Muscle layer of colon (tissue), 2 donors: ENCODE data around the gene AKAP13.

ENCODE experiments used
- H3K27ac ChIP-seq: one replicate; pipeline ENCODE4 v1.7.0; 2013; ENCODE audit warnings: low read depth, mild to moderate bottlenecking, low read length, moderate library complexity
- H3K27me3 ChIP-seq, 2 donors: one replicate each; pipeline ENCODE4 v1.7.0; 2013; ENCODE audit warnings: low read length in 2 of 2, mild to moderate bottlenecking in 2 of 2; ENCODE audit not compliant: insufficient read depth in 2 of 2, control insufficient read depth in 1 of 2
- H3K36me3 ChIP-seq: one replicate; pipeline ENCODE4 v1.7.0; 2013; ENCODE audit warnings: mild to moderate bottlenecking, low read length; ENCODE audit not compliant: insufficient read depth
- H3K4me1 ChIP-seq: one replicate; pipeline ENCODE4 v1.7.0; 2013; ENCODE audit warnings: mild to moderate bottlenecking, low read length; ENCODE audit not compliant: insufficient read depth
- H3K4me3 ChIP-seq, 2 donors: one replicate each; pipeline ENCODE4 v1.7.0; 2013; ENCODE audit warnings: low read length in 2 of 2, low read depth in 1 of 2, mild to moderate bottlenecking in 1 of 2, moderate library complexity in 1 of 2
- H3K9ac ChIP-seq: one replicate; pipeline ENCODE4 v1.7.0; 2013; ENCODE audit warnings: low read length
- H3K9me3 ChIP-seq: one replicate; pipeline ENCODE4 v1.7.0; 2013; ENCODE audit warnings: mild to moderate bottlenecking, low read length
- donor health status: abdominal sarcoma.
- donor health status: Adenocarcinoma of cecum.

AKAP13 gene

DNA sequence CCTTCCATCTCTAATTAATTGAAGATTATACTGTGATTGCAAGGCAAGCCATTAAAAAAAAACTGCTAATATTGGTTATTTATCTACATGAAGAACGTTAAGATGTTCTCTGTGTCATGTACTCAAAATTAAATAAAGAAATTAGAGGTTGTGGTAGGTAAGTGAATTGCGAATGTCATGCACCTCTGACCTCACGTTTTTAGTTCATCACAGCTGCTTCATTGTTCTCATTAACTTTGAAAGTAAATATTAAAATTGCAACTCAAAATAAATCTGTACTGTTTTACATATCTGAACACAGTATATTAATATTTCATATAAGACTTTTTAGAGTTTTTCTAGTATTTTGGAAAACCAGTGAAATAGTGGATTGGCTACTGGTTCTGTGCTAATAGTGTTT lies 320.4 kb downstream of the AKAP13 start:
- Histone ChIP-seq H3K9ac (no peak overlapping the region), H3K36me3 (peaks cover 6% of the 10 kb centered on the region), H3K4me1 (peaks cover 27% of the 10 kb centered on the region), H3K27me3 (no peaks in the 10 kb centered on the region), H3K4me3 (no peak overlapping the region), H3K27ac (no peak overlapping the region), H3K9me3 (no peaks in the 10 kb centered on the region)

DNA sequence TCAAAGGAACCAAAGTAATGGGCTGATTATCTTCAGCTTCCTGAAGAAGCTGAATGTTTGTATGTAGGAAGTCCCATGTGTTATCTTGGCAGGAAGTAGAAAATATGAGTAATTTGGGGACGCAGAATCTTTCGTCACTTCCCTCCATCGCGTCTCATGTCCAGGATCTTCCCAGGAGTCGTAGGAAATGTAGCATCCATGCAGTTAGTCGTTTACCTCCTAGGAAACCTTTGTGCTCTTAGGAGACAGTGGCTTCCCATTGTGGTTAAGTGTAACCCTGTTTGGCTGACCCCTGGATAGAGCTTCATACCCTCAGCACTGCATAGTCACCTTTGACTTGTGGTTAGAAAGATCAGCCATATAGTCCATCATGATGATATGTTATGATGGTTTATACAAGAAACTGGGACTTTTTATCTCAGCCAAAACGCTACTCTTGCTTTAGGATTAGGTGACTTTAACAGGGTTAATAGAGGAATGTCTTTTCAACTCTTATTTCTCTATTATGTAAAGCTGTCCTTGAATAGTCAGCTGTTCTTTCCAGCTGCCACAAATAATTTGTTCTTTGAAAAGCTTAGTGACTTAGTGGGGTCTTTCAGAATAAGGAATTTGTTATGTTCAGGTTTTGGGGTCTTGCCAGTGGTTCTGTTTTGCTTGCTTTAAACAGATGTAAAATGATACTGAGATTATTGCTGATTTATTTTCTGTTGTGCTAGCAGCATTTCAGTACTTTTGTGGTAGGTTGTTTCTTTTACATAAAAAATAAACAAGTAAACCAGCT lies 322.1 kb downstream of the AKAP13 start:
- Histone ChIP-seq H3K9ac (no peak overlapping the region), H3K36me3 (peaks cover 3% of the 10 kb centered on the region), H3K4me1 (peaks cover 41% of the 10 kb centered on the region), H3K27ac (no peak overlapping the region), H3K27me3 (no peaks in the 10 kb centered on the region), H3K9me3 (no peaks in the 10 kb centered on the region), H3K4me3 (no peak overlapping the region)

DNA sequence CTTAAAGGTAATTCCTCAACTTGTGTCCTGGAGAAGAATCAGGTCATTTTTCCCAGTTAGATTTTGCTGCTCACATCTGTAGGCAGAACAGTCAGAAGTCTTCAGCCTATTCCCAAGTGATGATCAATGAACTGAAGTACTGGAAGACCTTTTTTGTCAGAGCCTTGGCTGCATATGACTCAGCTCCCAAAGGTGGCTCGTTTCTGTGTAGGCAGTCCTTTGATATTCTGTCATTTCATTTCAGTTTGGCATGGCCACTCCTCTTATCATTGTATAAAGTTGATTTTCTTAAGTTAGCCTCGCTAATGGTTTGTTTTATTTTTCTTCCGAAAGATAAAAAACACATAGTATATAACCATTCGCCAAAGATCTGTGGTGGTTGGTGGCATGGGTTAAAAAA lies 323.7 kb downstream of the AKAP13 start:
- Histone ChIP-seq H3K36me3 (peaks cover 14% of the 10 kb centered on the region), H3K9ac (no peak overlapping the region), H3K4me1 (peaks cover 52% of the 10 kb centered on the region), H3K27me3 (no peaks in the 10 kb centered on the region), H3K9me3 (no peaks in the 10 kb centered on the region), H3K4me3 (no peak overlapping the region), H3K27ac (peak overlapping the region; percentile 54)

DNA sequence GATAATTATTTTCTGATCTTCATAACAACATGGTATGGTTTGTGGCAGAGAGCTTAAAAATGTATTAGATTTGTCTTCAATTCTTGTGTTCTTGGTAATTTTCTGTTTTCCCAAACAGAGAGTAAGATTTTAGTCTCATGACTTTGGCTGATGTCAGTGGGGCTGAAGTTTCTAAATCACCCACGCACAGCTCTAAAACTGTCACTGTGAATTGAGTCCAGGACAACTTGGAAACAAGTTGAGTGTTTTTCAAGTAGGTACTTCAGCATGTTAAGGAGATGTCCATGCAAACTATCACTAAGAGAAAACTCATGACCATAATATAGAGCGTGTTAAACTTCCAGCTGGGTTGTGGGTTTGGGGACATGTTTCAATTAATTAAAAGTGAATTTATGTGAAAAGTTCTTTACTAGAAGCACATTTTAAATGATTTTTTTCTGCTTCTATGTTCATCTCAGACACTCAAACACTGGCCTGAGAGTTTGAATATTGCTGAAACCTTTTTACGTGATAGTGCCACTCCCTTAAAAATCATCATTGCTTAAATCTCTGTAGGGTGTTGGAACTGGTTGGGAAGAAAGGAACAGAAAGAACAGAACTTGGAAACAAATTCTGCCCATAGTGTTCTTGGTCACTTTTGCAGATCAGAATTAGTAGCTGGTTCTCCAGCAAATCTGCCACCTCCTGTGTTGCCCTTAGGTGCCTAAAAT lies 324.5 kb downstream of the AKAP13 start:
- Histone ChIP-seq H3K4me1 (peaks cover 52% of the 10 kb centered on the region), H3K27me3 (no peaks in the 10 kb centered on the region), H3K4me3 (no peak overlapping the region), H3K36me3 (peaks cover 14% of the 10 kb centered on the region), H3K9ac (no peak overlapping the region), H3K27ac (peak overlapping the region; percentile 54), H3K9me3 (no peaks in the 10 kb centered on the region)

DNA sequence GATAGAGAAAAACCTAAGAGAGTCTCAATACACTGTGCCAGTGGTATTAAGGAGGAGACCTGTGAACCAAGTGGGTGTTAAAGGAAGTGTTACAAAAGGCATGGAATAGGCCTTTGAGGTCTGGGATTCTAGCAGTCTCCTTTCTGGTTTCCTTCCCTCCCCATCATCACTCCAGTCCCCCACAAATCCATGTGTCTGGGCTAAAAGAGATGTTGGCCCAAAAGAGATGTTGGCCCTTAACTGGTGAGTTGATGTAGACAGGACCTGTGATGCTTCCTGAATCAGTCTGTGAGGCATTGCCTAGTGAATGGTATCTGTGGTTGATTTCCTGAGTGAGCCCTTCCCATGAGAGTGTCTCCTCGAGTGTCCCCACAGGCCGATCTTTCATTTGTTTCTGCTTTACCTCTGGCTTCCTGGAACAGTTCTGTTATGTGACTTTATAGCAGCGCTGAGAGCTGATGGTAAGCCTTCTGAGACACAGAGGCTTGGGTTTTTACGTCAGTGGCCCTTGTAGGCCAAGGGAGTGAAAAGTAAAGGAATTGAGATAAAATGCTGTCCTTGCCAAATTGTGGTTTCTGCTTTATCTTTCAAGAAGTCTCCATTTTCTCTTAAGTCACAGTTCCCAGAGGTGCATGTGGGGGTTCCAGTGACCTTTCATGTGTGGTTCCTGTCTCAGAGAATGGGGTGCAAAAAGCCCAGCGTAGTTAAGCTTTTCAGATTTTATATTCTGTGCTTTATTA lies 326.5 kb downstream of the AKAP13 start:
- H3K9ac ChIP-seq, result no peak overlapping the region
- H3K27me3 ChIP-seq, result no peaks in the 10 kb centered on the region
- peak overlapping the region in 1 of 2 donors; percentile 20 for H3K4me3 ChIP-seq
- H3K36me3 ChIP-seq, result peaks cover 28% of the 10 kb centered on the region
- H3K9me3 ChIP-seq, result no peaks in the 10 kb centered on the region
- H3K27ac ChIP-seq, result peak overlapping the region; percentile 7
- peaks cover 52% of the 10 kb centered on the region for H3K4me1 ChIP-seq

DNA sequence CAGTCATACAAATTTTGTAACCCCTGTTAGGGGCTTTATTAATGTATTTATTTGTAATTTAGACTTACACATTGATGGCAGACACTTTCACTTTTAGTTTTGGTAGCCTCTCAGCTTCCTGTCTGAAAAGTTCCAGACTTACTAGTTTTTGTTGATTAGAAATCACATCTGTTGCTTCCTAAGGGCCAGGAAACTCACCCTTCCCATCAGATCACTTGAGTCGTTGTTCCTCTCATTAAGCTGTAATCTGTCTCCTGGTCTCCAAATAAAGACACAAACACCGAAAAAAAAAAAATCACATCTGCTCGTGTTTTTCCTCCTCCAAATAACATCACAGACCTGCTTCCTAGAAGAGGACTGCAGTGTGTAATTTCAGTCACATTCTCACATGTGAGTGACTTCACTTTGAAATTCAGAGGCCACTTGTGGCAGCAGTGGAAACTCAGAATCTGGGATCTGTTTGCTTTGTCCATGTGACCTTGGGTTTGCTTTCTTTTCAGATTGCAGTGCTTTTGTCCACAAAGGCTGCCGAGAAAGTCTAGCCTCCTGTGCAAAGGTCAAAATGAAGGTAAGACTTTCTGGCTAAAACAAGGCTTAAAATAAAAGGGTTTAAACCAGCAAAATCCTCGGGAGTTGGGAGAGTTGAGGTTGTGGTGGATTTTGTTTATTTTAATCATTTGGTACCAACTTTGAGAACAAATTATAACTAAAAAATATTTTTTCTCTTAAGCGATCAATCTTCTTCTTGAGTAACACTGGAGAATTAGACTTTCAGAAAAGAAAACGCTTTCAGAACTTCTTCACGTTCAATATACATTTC lies 327.3 kb downstream of the AKAP13 start:
- Histone ChIP-seq H3K4me1 (peaks cover 47% of the 10 kb centered on the region), H3K9me3 (no peaks in the 10 kb centered on the region), H3K27me3 (no peaks in the 10 kb centered on the region), H3K36me3 (peaks cover 33% of the 10 kb centered on the region), H3K9ac (no peak overlapping the region), H3K27ac (peak overlapping the region; percentile 38), H3K4me3 (peak overlapping the region in 1 of 2 donors; percentile 20)

DNA sequence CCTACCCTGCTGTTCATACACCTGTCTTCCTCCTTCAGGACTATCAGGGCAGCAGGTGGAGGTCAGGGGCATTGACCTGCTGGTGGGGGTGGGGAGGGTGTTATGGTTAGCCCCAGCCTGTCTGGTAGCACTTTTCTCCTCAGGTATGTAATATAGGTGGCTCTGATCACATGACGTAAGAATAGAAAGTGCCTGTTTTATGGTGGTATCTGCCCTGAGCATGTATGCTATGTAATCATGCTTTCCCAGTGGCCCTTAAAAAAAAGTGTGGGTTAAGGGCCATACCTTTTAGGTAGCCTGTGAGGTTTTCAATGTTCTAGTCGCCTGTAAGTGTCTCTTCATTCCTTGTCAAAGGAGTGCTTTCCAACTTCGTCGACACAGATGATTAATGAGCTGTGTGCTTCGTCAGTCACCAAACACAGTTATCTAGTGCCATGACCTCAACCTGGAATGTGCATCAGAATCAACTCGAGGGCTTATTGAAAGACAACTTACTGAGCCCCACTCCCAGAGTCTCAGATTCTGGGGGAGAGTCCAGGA lies 328.1 kb downstream of the AKAP13 start:
- peaks cover 38% of the 10 kb centered on the region for H3K36me3 ChIP-seq
- no peak overlapping the region for H3K9ac ChIP-seq
- H3K27me3 ChIP-seq, result no peaks in the 10 kb centered on the region
- no peaks in the 10 kb centered on the region for H3K9me3 ChIP-seq
- H3K4me1 ChIP-seq, result peaks cover 40% of the 10 kb centered on the region
- no peak overlapping the region for H3K4me3 ChIP-seq
- no peak overlapping the region for H3K27ac ChIP-seq

DNA sequence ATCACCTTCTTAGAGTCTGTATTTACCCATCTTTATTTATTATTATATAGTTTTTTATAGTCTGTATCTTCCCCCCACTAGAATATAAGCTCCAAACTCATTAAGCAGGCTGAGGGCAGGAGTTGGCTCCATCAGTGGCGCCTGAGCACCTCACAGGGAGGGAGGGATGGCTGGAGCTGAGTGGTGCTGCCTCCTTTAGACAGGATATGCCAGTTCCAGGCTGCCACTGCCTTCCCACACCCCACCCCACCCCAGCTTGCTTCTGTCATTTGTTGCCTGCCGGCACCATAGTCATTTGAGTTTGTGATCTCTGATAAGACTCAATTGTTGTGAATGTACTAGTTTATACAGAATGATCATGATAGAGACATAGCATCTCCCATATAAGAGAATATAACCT lies 328.8 kb downstream of the AKAP13 start:
- no peaks in the 10 kb centered on the region for H3K9me3 ChIP-seq
- H3K36me3 ChIP-seq, result peaks cover 38% of the 10 kb centered on the region
- no peak overlapping the region for H3K27ac ChIP-seq
- peaks cover 35% of the 10 kb centered on the region for H3K4me1 ChIP-seq
- H3K4me3 ChIP-seq, result no peak overlapping the region
- H3K9ac ChIP-seq, result no peak overlapping the region
- H3K27me3 ChIP-seq, result no peaks in the 10 kb centered on the region

DNA sequence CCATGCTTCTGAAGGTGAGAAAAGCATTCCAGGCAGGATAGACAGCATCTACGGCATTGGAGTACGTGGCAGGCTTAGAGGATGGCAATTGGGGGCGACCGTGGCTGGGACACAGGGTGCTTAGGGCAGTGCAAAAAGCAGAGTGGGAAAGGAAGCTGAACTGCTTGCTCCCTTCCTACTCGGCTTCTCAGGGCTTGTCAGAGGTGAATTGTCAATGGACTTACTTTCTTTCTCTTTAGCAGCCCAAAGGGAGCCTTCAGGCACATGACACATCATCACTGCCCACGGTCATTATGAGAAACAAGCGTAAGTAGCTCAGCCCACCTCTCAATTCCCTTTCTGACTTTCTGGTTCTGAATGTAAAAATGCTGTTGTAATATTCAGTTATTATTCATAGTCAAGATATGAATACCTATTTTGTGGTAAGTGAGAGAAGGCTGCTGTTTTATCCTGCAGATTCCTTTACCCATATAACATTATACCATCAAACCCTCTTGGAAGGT lies 330.0 kb downstream of the AKAP13 start:
- H3K27ac ChIP-seq, result no peak overlapping the region
- H3K4me1 ChIP-seq, result peaks cover 25% of the 10 kb centered on the region
- H3K4me3 ChIP-seq, result no peak overlapping the region
- peaks cover 42% of the 10 kb centered on the region for H3K36me3 ChIP-seq
- H3K9ac ChIP-seq, result no peak overlapping the region
- H3K27me3 ChIP-seq, result no peaks in the 10 kb centered on the region
- H3K9me3 ChIP-seq, result no peaks in the 10 kb centered on the region

DNA sequence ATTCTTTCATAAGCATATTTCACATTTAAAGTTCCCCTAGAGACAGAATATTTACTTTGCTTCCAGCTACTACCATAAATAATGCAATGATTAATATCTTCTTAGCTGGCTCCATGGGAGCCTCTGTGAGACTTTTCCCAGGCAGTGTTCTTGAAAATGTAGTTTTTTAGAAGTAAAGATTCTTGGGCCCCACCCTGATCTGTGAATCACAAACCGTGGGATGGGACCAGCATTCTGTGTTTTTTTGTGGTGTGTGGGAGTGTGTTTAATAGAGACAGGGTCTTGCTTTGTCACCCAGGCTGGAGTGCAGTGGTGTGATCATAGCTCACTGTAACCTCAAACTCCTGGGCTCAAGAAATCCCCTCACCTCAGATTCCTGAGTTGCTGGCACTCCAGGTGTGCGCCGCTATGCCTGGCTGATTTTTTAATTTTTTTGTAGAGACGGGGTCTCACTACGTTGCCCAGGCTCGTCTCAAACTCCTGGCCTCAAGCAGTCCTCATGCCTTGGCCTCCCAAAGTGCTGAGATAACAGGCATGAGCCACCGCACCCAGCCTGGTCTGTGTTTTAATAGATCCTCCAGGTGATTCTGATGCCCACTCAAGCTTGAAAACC lies 331.3 kb downstream of the AKAP13 start:
- Histone ChIP-seq H3K4me3 (no peak overlapping the region), H3K9me3 (no peaks in the 10 kb centered on the region), H3K4me1 (peaks cover 16% of the 10 kb centered on the region), H3K27ac (no peak overlapping the region), H3K36me3 (peaks cover 50% of the 10 kb centered on the region), H3K9ac (no peak overlapping the region), H3K27me3 (no peaks in the 10 kb centered on the region)
